ENCODE measurements around the gene MYOF.

Gene MYOF

GRCh38 chr10:93337309-93337721, 144.8 kb downstream of the MYOF start:
- in situ Hi-C loops (cut with HindIII; ENCODE audit: low sequenced_read_pairs) = no loop called here

GRCh38 chr10:93336678-93337077, 145.5 kb downstream of the MYOF start:
- in situ Hi-C loops (cut with HindIII; ENCODE audit: low sequenced_read_pairs) = no loop called here
- H3K4me3 ChIP-seq (ENCODE audit: low read depth, low read length) = no peak overlapping the region
- TF ChIP-seq CTCF (IDR thresholded peaks at IDR 0.05; ENCODE audit: low read depth, low read length) = no peak
- DNase-seq (ENCODE audit: low read depth, low spot score) = no peak

More at GRCh38 chr10:93337309-93337721, 144.8 kb downstream of the MYOF start:
- no peak for DNase-seq (ENCODE audit: low read depth, low spot score)
- H3K4me3 ChIP-seq (ENCODE audit: low read depth, low read length) = no peak overlapping the region
- no peak for TF ChIP-seq CTCF (IDR thresholded peaks at IDR 0.05; ENCODE audit: low read depth, low read length)

- in situ Hi-C loops (cut with HindIII; ENCODE audit: low sequenced_read_pairs) = no loop called here
- DNase-seq (ENCODE audit: low read depth, low spot score) = no peak
- no peak for TF ChIP-seq CTCF (IDR thresholded peaks at IDR 0.05; ENCODE audit: low read depth, low read length)
- H3K4me3 ChIP-seq (ENCODE audit: low read depth, low read length) = no peak overlapping the region
These were observed 146.0 kb downstream of the MYOF start for GRCh38 chr10:93336110-93336509.

- peak; percentile 53 for DNase-seq (ENCODE audit: low read depth, low spot score)
- H3K4me3 ChIP-seq (ENCODE audit: low read depth, low read length) = no peak overlapping the region
- no peak for TF ChIP-seq CTCF (IDR thresholded peaks at IDR 0.05; ENCODE audit: low read depth, low read length)
- in situ Hi-C loops (cut with HindIII; ENCODE audit: low sequenced_read_pairs) = no loop called here
These were observed 147.2 kb downstream of the MYOF start for GRCh38 chr10:93334901-93335327.

- TF ChIP-seq CTCF (IDR thresholded peaks at IDR 0.05; ENCODE audit: low read depth, low read length) = no peak
- H3K4me3 ChIP-seq (ENCODE audit: low read depth, low read length) = no peak overlapping the region
- no peak for DNase-seq (ENCODE audit: low read depth, low spot score)
- in situ Hi-C loops (cut with HindIII; ENCODE audit: low sequenced_read_pairs) = no loop called here
These were observed 148.0 kb downstream of the MYOF start for GRCh38 chr10:93334181-93334580.

- no peak for DNase-seq (ENCODE audit: low read depth, low spot score)
- TF ChIP-seq CTCF (IDR thresholded peaks at IDR 0.05; ENCODE audit: low read depth, low read length) = no peak
- H3K4me3 ChIP-seq (ENCODE audit: low read depth, low read length) = no peak overlapping the region
- in situ Hi-C loops (cut with HindIII; ENCODE audit: low sequenced_read_pairs) = no loop called here
These were observed 148.7 kb downstream of the MYOF start for GRCh38 chr10:93333278-93333978.

Measured in astrocyte of the spinal cord (primary cell).